ENCODE results near the gene POLH.

GRCh38 chr6:43584892-43585570, 9.0 kb downstream of the POLH start:
- TF ChIP-seq CTCF (conservative IDR thresholded peaks at IDR 0.05) (no peak), ZFX (IDR thresholded peaks at IDR 0.05) (no peak)

All from C4-2B (cell line).